Activated naive CD8-positive, alpha-beta T cell treated with anti-CD3 and anti-CD28 coated beads, Interleukin-2, amount 10 ng/mL, durations not matched to agents 7 days and 5 days (primary cell): ENCODE data around the gene ISG15. TPM values are rescaled to one million over a fixed set of nuclear protein-coding genes. Genes with fewer than 3 reads are reported as not detected.
"Not testable (repeated sequence)": the region's sequence is repeated elsewhere in the genome, so short reads cannot be mapped to it uniquely, and the experiment has no call there.

Experiments
- ATAC-seq: fragments of 150-1000 bp; cut with Tn5 transposase; one replicate; pipeline ENCODE4 v1.10.0; 2021; ENCODE audit warnings: low read depth, moderate library complexity
- POLR2A ChIA-PET: fragments of 350-600 bp; sonication (Branson Sonifier 250); formaldehyde crosslinking; loops from one replicate; lab custom pipeline; 2021; ENCODE audit warnings: antibody characterized with exemption; lab: Charles Lee
- DNase-seq: peaks from one replicate; pipeline ENCODE4 v3.0.0; 2021
- H3K27ac Mint-ChIP-seq: one replicate; pipeline ENCODE4 v1.8.0; 2022; ENCODE audit warnings: mild to moderate bottlenecking, mixed read lengths
- H3K27me3 Mint-ChIP-seq: one replicate; pipeline ENCODE4 v1.8.0; 2022; ENCODE audit warnings: mild to moderate bottlenecking, moderate library complexity, mixed read lengths
- H3K36me3 Mint-ChIP-seq: one replicate; pipeline ENCODE4 v1.8.0; 2021; ENCODE audit warnings: mild to moderate bottlenecking, mixed read lengths
- H3K4me1 Mint-ChIP-seq: one replicate; pipeline ENCODE4 v1.8.0; 2021; ENCODE audit warnings: mixed read lengths
- H3K4me3 Mint-ChIP-seq: one replicate; pipeline ENCODE4 v1.8.0; 2022; ENCODE audit warnings: mild to moderate bottlenecking, moderate library complexity, mixed read lengths
- H3K9me3 Mint-ChIP-seq: one replicate; pipeline ENCODE4 v1.8.0; 2021; ENCODE audit warnings: mixed read lengths
- total RNA-seq, 2 experiments: library from RNA; stranded (reverse); gene quantifications; one replicate each; pipeline ENCODE4 v1.2.3, GENCODE V29; 2021

Gene ISG15
- total RNA-seq, 2 experiments from 2014 or later, result 425 to 457 TPM

GRCh38 chr1:971751-972506 lies 41.4 kb upstream of the ISG15 start:
- peaks cover 3% of the 10 kb centered on the region for H3K4me1 Mint-ChIP-seq
- H3K27me3 Mint-ChIP-seq, result peaks cover 9% of the 10 kb centered on the region
- ATAC-seq (no peak), DNase-seq (no peak)
- POLR2A ChIA-PET, result no interaction called here
- no peak overlapping the region for H3K27ac Mint-ChIP-seq
- H3K9me3 Mint-ChIP-seq, result peaks cover 3% of the 10 kb centered on the region
- H3K36me3 Mint-ChIP-seq, result no peaks in the 10 kb centered on the region
- H3K4me3 Mint-ChIP-seq, result no peak overlapping the region

GRCh38 chr1:972726-973458 lies 40.4 kb upstream of the ISG15 start:
- H3K36me3 Mint-ChIP-seq, result no peaks in the 10 kb centered on the region
- H3K9me3 Mint-ChIP-seq, result peaks cover 3% of the 10 kb centered on the region
- ATAC-seq (no peak), DNase-seq (no peak)
- H3K4me1 Mint-ChIP-seq, result peaks cover 2% of the 10 kb centered on the region
- H3K27me3 Mint-ChIP-seq, result peaks cover 9% of the 10 kb centered on the region
- H3K4me3 Mint-ChIP-seq, result no peak overlapping the region
- POLR2A ChIA-PET, result no interaction called here
- no peak overlapping the region for H3K27ac Mint-ChIP-seq

- no peak for ATAC-seq
- DNase-seq, result no peak
- no peak overlapping the region for H3K4me3 Mint-ChIP-seq
- peaks cover 3% of the 10 kb centered on the region for H3K9me3 Mint-ChIP-seq
- POLR2A ChIA-PET, result no interaction called here
- peaks cover 5% of the 10 kb centered on the region for H3K27me3 Mint-ChIP-seq
- peaks cover 1% of the 10 kb centered on the region for H3K36me3 Mint-ChIP-seq
- no peak overlapping the region for H3K27ac Mint-ChIP-seq
- H3K4me1 Mint-ChIP-seq, result no peaks in the 10 kb centered on the region
Measured at GRCh38 chr1:973459-974292, 39.6 kb upstream of the ISG15 start.

- H3K27me3 Mint-ChIP-seq, result peaks cover 5% of the 10 kb centered on the region
- H3K36me3 Mint-ChIP-seq, result peaks cover 1% of the 10 kb centered on the region
- ATAC-seq (no peak), DNase-seq (no peak)
- POLR2A ChIA-PET, result no interaction called here
- H3K27ac Mint-ChIP-seq, result no peak overlapping the region
- H3K4me3 Mint-ChIP-seq, result no peak overlapping the region
- H3K4me1 Mint-ChIP-seq, result no peaks in the 10 kb centered on the region
- H3K9me3 Mint-ChIP-seq, result peaks cover 3% of the 10 kb centered on the region
Measured at GRCh38 chr1:974293-974640, 39.0 kb upstream of the ISG15 start.

GRCh38 chr1:974687-975328 lies 38.5 kb upstream of the ISG15 start:
- Mint-ChIP-seq H3K36me3 (peaks cover 1% of the 10 kb centered on the region), H3K9me3 (no peaks in the 10 kb centered on the region), H3K4me1 (no peaks in the 10 kb centered on the region), H3K27ac (no peak overlapping the region), H3K4me3 (no peak overlapping the region), H3K27me3 (peaks cover 5% of the 10 kb centered on the region)
- ATAC-seq (no peak), DNase-seq (no peak)
- POLR2A ChIA-PET, result no interaction called here

DNA sequence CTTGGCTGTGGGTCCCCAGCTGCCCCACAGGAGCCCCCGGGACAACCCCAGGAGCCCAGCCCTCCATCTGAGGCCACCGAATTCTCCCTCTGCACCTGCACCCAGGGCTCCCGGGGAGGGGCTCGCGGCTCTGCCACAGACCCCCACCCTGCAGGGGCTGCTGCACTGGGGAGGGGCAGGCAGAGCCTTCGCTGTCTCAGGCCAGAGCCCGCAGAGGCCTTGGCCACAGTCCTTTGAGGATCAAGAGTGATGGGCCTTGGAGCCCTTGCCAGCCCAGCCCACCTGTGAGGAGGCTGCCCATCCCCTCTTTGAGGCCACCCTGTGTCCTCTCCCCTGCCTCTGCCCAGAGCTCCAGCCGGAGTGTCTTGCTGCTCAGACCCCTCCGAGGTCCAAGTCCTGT lies 37.9 kb upstream of the ISG15 start:
- POLR2A ChIA-PET, result no interaction called here
- Mint-ChIP-seq H3K36me3 (peaks cover 1% of the 10 kb centered on the region), H3K27me3 (peaks cover 5% of the 10 kb centered on the region), H3K4me1 (no peaks in the 10 kb centered on the region), H3K27ac (no peak overlapping the region), H3K9me3 (no peaks in the 10 kb centered on the region), H3K4me3 (no peak overlapping the region)
- no peak for ATAC-seq
- DNase-seq, result no peak

DNA sequence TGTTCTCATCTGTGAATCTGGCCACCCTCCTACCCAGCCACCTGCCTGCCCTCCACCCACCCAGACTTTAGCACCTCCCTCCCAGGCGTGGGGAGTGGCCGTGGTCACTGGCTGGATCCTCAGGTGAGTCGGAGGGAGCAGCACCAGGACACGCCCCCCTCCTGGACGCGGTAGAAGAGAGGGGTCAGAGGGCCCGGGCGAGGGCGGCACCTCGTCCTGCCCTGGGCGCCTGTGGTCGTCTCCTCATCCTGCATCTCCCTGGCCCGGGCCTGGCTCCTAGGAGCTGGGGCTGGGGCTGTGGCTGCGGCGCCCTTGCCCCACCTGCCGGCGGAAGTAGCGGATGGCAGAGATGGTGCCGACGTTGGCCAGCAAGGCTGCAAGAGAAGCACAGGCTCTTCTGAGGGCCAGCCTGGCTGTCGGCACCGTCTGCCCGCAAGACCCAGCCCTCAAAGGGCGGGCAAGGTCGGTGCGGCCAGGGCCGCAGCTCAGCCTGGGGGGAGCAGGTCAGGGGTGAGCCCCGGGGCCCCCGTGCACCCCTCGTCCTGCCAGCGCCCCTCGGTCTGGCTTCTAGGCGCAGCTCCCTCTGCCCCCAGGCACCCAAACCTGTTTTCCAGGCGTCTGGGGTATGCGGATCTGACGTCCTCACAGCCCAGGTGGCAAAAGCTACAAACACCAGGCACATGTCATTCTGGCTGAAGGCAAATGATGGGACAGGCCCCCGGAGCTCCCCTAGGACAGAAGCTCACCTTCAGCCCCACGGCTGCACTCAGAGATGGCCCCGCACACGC lies 37.2 kb upstream of the ISG15 start:
- peaks cover 1% of the 10 kb centered on the region for H3K36me3 Mint-ChIP-seq
- ATAC-seq (peak; percentile 67), DNase-seq (peak; percentile 67)
- no peaks in the 10 kb centered on the region for H3K9me3 Mint-ChIP-seq
- no peaks in the 10 kb centered on the region for H3K4me1 Mint-ChIP-seq
- H3K27me3 Mint-ChIP-seq, result peaks cover 5% of the 10 kb centered on the region
- POLR2A ChIA-PET, result no interaction called here
- no peak overlapping the region for H3K27ac Mint-ChIP-seq
- no peak overlapping the region for H3K4me3 Mint-ChIP-seq

DNA sequence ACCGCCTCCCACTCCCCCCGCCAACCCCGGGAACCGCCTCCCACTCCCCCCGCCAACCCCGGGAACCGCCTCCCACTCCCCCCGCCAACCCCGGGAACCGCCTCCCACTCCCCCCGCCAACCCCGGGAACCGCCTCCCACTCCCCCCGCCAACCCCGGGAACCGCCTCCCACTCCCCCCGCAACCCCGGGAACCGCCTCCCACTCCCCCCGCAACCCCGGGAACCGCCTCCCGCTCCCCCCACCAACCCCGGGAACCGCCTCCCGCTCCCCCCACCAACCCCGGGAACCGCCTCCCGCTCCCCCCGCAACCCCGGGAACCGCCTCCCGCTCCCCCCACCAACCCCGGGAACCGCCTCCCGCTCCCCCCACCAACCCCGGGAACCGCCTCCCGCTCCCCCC lies 36.5 kb upstream of the ISG15 start:
- POLR2A ChIA-PET, ATAC-seq, DNase-seq: not testable (repeated sequence)

DNA sequence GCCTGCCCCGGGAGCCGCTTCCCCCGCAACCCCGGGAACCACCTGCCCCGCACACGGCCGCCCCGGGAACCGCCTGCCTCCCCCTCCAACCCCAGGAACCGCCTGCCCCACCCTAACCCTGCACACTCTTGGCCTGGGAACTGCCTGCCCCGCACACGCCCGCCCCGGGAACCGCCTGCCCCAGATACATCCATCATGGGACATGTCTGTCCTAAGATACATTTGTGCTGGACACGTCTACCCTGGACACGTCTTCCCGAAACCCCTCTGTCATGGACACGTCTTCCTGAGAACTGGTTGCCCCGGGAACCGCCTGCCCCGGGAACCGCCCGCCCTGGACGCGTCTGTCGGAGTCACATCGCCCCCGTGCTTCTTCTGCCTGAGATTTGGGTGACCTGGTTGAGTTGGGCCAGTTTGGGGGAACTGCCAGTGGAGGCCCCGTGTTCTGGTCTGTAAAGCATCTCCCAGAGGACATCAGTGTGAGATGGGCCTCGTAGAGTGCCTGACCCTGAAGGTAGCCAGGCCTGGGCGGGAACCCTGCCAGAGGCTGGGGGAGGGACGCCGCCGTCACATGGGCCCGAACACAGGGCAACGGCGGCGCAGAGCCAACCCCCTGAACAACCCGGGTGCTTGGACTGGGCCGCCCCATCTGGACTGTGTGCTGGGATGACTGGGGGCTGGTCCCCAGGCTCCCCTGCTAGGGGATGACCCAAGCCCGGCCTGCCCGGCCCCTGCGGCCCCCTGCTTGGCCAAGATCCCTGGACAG lies 35.0 kb upstream of the ISG15 start:
- H3K4me3 Mint-ChIP-seq, result no peak overlapping the region
- DNase-seq (no peak), ATAC-seq (no peak)
- no peaks in the 10 kb centered on the region for H3K4me1 Mint-ChIP-seq
- no peaks in the 10 kb centered on the region for H3K9me3 Mint-ChIP-seq
- POLR2A ChIA-PET, result no interaction called here
- H3K27me3 Mint-ChIP-seq, result peaks cover 11% of the 10 kb centered on the region
- no peak overlapping the region for H3K27ac Mint-ChIP-seq
- peaks cover 1% of the 10 kb centered on the region for H3K36me3 Mint-ChIP-seq

More for the DNA sequence above, 36.5 kb upstream of the ISG15 start:
- H3K9me3 Mint-ChIP-seq, H3K27me3 Mint-ChIP-seq, H3K4me1 Mint-ChIP-seq, H3K27ac Mint-ChIP-seq, H3K36me3 Mint-ChIP-seq, H3K4me3 Mint-ChIP-seq: not testable (repeated sequence)

GRCh38 chr1:978835-979743 lies 34.2 kb upstream of the ISG15 start:
- H3K4me3 Mint-ChIP-seq, result no peak overlapping the region
- no peaks in the 10 kb centered on the region for H3K9me3 Mint-ChIP-seq
- H3K27me3 Mint-ChIP-seq, result peaks cover 11% of the 10 kb centered on the region
- no peaks in the 10 kb centered on the region for H3K4me1 Mint-ChIP-seq
- DNase-seq (no peak), ATAC-seq (no peak)
- no peak overlapping the region for H3K27ac Mint-ChIP-seq
- POLR2A ChIA-PET, result no interaction called here
- peaks cover 1% of the 10 kb centered on the region for H3K36me3 Mint-ChIP-seq

DNA sequence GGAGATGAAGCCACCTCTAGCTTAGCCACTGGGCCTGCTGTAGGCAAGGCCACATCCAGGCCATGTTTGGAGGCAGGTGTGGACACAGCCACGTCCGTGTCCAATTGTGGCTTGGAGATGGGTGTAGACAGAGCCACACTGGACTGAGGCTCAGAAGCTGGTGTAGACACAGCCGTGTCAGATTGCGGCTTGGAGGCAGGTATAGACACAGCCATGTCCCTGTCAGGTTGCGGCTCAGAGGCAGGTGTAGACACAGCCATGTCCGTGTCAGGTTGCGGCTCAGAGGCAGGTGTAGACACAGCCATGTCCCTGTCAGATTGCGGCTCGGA lies 33.6 kb upstream of the ISG15 start:
- no peak overlapping the region for H3K4me3 Mint-ChIP-seq
- no peaks in the 10 kb centered on the region for H3K9me3 Mint-ChIP-seq
- no peak for DNase-seq
- H3K27ac Mint-ChIP-seq, result no peak overlapping the region
- no peak for ATAC-seq
- peaks cover 13% of the 10 kb centered on the region for H3K27me3 Mint-ChIP-seq
- peaks cover 1% of the 10 kb centered on the region for H3K36me3 Mint-ChIP-seq
- POLR2A ChIA-PET, result no interaction called here
- H3K4me1 Mint-ChIP-seq, result no peaks in the 10 kb centered on the region
